Measurements from ENCODE around the gene BARX2.
A peak's percentile ranks its signal among the peaks of the same experiment; 100 is the strongest.
"Not testable (repeated sequence)": the region's sequence is repeated elsewhere in the genome, so short reads cannot be mapped to it uniquely, and the experiment has no call there.

BARX2 gene

DNA sequence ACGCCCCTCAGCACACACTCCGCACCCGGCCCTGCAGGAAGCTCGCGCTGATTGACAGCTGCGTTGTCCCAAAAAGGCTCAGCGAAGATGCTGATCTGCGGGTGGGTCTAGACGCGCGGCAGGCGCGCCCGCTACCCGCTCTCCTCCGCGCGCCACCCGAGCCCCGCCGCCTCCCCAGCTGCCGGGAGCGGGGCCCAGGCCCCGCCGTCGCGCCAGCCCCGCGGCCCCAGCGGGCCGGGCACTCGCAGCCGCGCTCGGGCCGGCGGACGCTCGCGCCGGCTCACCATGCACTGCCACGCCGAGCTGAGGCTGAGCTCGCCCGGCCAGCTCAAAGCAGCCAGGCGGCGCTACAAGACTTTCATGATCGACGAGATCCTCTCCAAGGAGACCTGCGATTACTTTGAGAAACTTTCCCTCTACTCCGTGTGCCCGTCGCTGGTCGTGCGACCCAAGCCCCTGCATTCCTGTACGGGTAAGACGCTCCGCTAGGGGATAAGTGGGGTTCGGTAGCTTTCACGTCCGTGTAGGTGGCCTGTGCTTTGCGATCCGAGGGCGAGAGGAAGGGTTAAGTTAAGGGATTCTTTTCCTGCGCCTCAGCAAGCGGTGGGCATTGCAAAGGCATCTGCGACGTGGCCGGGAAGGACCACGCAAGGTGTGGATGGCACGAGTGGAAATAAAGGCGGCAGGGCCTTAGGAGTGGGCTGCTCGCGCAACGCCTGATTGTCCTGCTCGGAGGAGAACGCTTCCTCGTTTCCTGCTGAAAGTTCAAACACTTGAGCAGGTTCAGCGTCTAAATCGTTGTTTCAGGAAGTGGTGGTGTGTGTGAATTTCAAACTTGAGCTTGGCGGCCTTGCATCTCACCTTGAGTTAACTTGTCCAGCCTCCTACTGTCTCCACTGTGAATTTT, at the start of gene BARX2:
Gene BARX2, plus strand, starts transcription at position 98 of the 907 bp plus-strand sequence. Its CDS starts 188 bp downstream, at position 286.
- DNase-seq, result peak; percentile 3 to 21

- DNase-seq, result no peak
These were observed 48.7 kb upstream of the BARX2 start for GRCh38 chr11:129326921-129327320.

- DNase-seq, result peak; percentile 78 to 83
These were observed 47.9 kb upstream of the BARX2 start for GRCh38 chr11:129327708-129328107.

DNA sequence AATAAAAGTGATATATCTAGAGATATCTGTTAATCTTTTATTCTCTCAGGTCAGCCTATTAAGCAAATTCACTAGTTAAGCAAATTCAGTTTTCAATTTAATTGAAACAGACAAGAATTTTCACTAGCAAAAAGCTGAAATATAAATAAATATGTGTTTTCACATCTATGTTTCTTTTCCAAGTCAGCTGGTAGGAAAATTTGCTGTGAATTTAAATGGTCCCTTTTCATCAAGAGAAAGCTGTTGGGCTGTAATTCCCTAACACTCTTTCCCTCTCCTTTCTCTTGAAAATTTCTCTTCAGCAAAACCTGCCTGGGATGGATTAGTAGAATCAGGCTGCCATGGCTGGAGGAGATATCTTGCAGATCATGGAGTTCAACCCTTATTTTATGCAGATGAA, 46.9 kb upstream of the BARX2 start:
- DNase-seq, result no peak

DNA sequence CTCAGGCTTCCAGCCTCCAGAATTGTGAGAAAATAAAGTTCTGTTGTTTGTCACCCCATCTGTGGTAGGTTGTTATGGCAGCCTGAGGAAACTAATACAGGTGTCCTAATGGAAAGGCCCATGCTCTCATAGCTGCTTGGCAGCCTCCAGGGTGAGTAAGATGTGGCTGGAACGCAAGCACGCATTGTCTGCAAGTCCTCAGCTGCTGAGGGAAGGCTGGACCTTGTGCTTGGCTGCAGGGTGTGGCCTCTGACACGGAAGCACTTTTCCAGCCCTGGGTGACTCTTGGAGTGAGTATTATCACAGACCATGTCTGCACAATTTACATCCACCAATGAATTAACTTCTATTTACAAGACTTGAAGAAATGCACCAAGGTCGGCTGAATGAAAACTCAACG, 44.4 kb upstream of the BARX2 start:
- no peak for DNase-seq

DNA sequence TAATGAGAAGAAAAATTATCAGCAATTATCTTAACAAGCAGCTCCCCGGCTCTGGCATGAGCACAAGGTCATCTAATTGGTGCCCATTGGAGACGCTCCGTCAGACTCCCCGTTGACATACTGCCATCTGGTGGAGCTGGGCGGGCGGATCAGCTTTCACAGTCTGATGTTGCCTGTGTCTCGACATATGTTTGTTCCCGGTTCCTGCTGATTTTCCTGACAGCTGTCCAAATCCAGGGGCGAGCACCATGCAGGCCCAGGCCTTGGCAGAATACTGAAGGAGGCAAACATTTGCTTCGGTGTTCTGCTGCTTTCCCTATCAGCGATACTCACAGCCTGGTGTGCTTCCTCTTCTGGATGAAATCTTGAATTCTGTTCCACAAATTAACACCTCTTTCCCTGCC, 43.8 kb upstream of the BARX2 start:
- DNase-seq, result peak; percentile 73 to 74

DNA sequence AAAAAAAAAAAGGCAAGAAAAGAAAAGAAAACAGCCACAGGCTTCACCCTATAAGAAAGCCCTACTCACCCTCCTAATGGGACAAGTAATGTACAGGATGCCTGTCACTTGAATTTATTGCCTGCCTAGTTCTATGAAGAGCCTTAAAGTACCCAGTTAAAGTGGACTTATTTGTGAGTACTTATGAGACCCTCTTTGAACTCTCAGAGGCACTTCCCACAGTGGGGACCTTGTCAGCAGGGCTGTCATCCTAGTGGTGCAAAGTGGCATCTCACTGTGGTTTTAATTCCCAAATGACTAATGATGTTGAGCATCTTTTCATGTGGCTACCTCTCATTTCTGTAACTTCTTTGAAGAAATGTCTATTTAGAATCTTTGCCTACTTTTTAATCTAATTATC, 41.8 kb upstream of the BARX2 start:
- peak; percentile 5 to 20 for DNase-seq

DNA sequence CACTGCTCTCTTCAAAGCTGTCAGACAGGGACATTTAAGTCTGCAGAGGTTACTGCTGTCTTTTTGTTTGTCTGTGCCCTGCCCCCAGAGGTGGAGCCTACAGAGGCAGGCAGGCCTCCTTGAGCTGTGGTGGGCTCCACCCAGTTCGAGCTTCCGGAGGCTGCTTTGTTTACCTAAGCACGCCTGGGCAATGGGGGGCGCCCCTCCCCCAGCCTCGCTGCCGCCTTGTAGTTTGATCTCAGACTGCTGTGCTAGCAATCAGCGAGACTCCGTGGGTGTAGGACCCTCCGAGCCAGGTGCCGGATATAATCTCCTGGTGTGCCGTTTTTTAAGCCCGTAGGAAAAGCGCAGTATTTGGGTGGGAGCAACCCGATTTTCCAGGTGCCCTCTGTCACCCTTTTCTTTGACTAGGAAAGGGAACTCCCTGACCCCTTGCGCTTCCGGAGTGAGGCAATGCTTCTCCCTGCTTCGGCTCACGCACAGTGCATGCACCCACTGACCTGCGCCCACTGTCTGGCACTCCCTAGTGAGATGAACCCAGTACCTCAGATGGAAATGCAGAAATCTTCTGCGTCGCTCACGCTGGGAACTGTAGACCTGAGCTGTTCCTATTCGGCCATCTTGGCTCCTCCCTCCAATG, 31.2 kb upstream of the BARX2 start:
- DNase-seq, result not testable (repeated sequence)

DNA sequence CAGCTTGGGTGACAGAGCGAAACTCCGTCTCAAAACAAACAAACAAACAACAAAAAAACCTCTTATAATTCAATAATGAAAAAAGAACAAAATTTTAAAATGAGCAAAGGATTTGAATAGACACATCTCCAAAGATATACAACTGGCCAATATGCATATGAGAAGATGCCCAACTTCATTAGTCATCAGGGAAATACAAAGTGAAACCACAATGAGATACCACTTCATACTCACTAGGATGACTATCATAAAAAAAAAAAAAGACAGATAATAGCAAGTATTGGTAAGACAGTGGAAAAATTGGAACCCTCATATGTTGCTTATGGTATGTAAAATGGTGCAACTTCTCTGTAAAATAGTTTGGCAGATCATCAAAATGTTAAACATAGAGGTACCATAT, 28.7 kb upstream of the BARX2 start:
- DNase-seq, result no peak

DNA sequence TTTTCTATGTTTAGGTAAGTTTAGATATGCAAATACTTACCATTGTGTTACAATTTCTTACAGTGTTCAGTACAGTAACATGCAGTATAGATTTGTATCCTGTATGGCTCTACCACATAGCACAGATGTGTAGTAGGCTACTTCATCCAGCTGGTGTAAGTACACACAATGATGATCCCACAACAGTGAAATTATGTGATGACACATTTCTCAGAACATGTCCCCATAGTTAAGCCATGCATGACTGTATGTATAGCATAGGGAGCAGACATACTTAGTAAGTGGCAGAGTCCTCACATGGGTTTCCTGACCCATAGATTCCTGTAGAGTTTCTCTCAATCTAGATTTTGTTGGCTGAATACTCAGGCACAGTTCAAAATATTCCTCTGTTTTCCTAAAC, 26.8 kb upstream of the BARX2 start:
- no peak for DNase-seq

DNA sequence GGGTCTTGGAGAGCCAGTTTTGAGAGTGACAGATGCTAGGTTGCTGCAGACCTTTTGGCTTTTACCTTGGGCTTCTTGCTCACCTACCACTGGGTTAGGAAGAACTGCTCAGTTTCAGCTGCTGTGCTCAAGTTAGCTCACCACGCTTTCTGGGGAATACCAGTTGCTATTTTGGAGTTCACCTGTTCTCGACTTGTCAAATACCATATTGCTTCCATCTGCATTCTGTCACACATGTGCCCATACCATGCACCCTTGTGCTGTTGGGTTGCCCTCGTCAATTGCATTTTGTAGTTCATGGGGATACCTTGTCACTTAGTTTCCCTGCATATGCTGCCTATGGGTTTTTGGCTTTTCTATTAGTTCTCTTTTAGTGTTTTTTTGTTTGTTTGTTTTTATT, 23.0 kb upstream of the BARX2 start:
- DNase-seq, result no peak

GRCh38 chr11:129354691-129355090, 21.0 kb upstream of the BARX2 start:
- no peak for DNase-seq

DNA sequence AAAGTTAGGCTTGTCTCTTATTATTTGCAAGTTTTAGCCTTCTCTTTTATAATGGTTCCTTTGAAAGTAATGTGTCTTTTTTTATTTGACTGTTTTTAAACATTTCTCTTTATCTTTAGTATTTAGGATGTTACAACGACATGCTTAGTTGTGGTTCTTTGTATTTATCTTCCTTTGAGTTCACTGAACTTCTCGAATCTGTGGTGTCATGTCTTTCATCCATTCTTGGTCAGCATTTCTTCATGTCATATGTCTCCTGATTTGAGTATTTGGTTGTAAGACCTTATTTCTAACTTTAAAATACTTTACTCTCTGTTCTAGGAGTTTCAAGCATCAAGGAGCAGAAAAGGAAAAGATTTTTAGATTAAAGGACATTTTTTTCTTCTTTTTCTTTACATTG, 15.9 kb upstream of the BARX2 start:
- no peak for DNase-seq

DNA sequence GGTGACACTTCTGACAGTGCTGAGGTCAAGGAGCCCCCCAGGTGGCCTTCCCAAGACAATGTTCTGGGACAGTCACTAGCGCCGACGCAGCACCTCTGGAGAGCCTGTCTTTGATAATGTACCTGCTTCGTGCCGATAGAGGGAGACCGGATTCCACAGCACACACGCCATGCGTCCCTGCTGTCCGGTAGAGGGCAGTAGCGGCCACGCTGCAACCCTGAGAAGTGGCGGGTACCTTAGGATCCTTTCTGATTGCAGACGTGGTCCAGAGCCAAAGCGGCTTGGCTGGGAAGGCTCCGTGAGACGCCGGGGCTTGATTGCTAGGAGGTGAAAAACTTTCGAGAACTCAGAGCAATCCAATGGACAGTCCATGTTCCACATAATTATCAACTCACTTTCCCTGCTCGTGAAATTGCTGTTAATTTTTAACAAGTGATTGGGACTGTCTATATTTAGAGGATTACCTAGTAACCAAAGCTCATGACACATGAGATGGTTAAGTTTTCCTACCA, 11.4 kb upstream of the BARX2 start:
- peak; percentile 84 to 87 for DNase-seq

- DNase-seq, result no peak
These were observed 9.8 kb upstream of the BARX2 start for GRCh38 chr11:129365816-129366215.

DNA sequence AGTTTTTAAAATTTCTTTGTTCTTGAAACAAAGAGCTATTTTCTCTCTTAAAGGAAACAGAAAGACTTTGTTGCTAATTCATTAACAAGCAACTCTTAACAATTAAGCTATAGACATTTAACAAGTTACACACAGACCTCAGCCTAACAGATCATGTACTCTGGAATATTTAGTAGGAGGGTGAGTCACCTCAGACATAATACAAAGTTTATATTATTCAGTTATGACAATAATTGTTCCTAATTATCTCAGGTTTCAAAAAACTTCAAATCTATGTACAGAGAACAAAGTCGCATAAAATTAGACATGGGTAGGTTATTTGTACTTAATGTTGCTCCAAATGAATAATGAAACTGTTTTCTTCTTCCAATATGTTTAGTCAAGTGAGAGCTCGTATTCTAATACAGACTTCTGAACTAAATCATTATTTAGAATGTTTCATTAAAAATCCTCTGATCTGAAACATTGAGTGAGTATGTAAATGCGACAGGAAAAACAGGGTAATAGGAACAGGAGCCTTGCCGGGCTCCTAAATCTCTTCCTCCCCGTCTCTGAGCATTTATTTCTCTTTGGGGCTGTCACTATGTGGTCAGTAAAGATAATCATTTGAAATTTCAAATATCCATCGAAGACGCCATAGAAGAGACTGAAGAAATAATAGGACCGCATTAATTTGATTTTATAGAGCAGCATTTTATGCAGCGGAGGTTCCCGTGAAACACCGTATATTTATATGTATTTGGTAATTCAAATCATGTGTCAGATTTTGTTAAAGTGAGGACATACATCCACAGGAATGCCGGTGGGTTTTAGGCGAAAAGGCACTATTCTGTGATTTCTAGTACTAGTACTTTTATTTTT, 8.7 kb upstream of the BARX2 start:
- DNase-seq, result no peak

GRCh38 chr11:129368889-129369672, 6.6 kb upstream of the BARX2 start:
- no peak for DNase-seq

- DNase-seq, result no peak
These were observed 4.9 kb upstream of the BARX2 start for GRCh38 chr11:129370715-129371114.

GRCh38 chr11:129372609-129373488, 2.8 kb upstream of the BARX2 start:
- no peak for DNase-seq

DNA sequence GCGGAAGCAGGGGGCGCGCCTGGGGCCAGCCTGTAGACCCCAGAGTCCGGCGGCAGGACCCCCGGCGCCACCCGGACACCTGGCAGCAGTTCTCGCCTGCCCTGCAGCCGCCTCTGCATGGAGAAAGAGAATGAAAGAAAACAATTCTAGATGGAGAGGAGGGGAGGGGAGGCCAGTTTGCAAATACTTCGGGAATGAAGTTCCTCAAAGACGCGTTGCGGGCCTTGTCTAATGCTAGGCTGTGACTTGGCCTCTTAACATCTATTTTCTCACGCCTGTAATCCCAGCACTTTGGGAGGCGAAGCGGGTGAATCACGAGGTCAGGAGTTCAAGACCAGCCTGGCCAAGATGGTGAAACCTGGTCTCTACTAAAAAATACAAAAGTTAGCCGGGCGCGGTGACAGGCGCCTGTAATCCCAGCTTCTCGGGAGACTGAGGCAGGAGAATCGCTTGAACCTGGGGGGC, 2.1 kb upstream of the BARX2 start:
- no peak for DNase-seq

Measured in Kasumi-1 (cell line).